NCI-H1105 treated with DMSO at 0.1 percent for 48 hours (cell line): Measurements from ENCODE around the gene FOXP3.

Experiments used
- DNase-seq: peaks from one replicate; lab custom pipeline; 2025; lab: John Stamatoyannopoulos, UW

The FOXP3 gene

GRCh38 chrX:49250066-49250465 is 14.4 kb downstream of the FOXP3 start:
- DNase-seq: no peak

GRCh38 chrX:49249616-49250015 is 14.9 kb downstream of the FOXP3 start:
- no peak for DNase-seq

GRCh38 chrX:49249071-49249470 is 15.4 kb downstream of the FOXP3 start:
- DNase-seq: no peak

- no peak for DNase-seq
These were observed 16.3 kb downstream of the FOXP3 start for GRCh38 chrX:49247916-49248811.

GRCh38 chrX:49247346-49247745 is 17.2 kb downstream of the FOXP3 start:
- DNase-seq: no peak

GRCh38 chrX:49246541-49246940 is 18.0 kb downstream of the FOXP3 start:
- DNase-seq: no peak

- no peak for DNase-seq
These were observed 20.3 kb downstream of the FOXP3 start for GRCh38 chrX:49244207-49244606.

GRCh38 chrX:49243166-49243565 is 21.3 kb downstream of the FOXP3 start:
- DNase-seq: no peak

GRCh38 chrX:49242545-49243066 is 21.9 kb downstream of the FOXP3 start:
- no peak for DNase-seq

- no peak for DNase-seq
These were observed 25.8 kb downstream of the FOXP3 start for GRCh38 chrX:49238735-49239134.

- DNase-seq: no peak
These were observed 27.4 kb downstream of the FOXP3 start for GRCh38 chrX:49237060-49237459.

GRCh38 chrX:49233887-49234555 is 30.5 kb downstream of the FOXP3 start:
- no peak for DNase-seq

- no peak for DNase-seq
These were observed 31.3 kb downstream of the FOXP3 start, which contains the start of gene CACNA1F for GRCh38 chrX:49233176-49233575. TSS of gene CACNA1F (minus strand) at chrX:49233340. CDS start at chrX:49233309, 31 bp downstream.

- DNase-seq: no peak
These were observed 32.0 kb downstream of the FOXP3 start for GRCh38 chrX:49232525-49232924.

GRCh38 chrX:49231333-49232000 is 33.0 kb downstream of the FOXP3 start:
- DNase-seq: no peak

GRCh38 chrX:49230500-49231232 is 33.8 kb downstream of the FOXP3 start:
- DNase-seq: no peak

GRCh38 chrX:49228185-49228584 is 36.3 kb downstream of the FOXP3 start:
- no peak for DNase-seq

GRCh38 chrX:49227726-49228125 is 36.8 kb downstream of the FOXP3 start:
- no peak for DNase-seq

GRCh38 chrX:49226946-49227345 is 37.6 kb downstream of the FOXP3 start:
- DNase-seq: no peak

GRCh38 chrX:49225858-49226257 is 38.7 kb downstream of the FOXP3 start:
- no peak for DNase-seq

GRCh38 chrX:49221868-49222267 is 42.6 kb downstream of the FOXP3 start:
- no peak for DNase-seq

- no peak for DNase-seq
These were observed 44.4 kb downstream of the FOXP3 start for GRCh38 chrX:49220100-49220499.
